T-helper 2 cell treated with Interferon-gamma antibody and Interleukin-4, amounts not matched to agents 5 μg/mL and 100 μg/mL, for 36 hours (primary cell): ENCODE data around the gene DCHS2.

Experiments used
- DNase-seq: peaks from one replicate; pipeline ENCODE4 v3.0.0; 2021; ENCODE audit warnings: low spot score
- H3K27ac Mint-ChIP-seq: one replicate; pipeline ENCODE4 v1.8.0; 2021; ENCODE audit warnings: mild to moderate bottlenecking, mixed read lengths
- H3K27me3 Mint-ChIP-seq: one replicate; pipeline ENCODE4 v1.8.0; 2021; ENCODE audit warnings: low read depth, mixed read lengths
- H3K36me3 Mint-ChIP-seq: one replicate; pipeline ENCODE4 v1.8.0; 2021; ENCODE audit warnings: low read depth, mixed read lengths
- H3K4me1 Mint-ChIP-seq: one replicate; pipeline ENCODE4 v1.8.0; 2021; ENCODE audit warnings: low read depth, mixed read lengths
- H3K4me3 Mint-ChIP-seq: one replicate; pipeline ENCODE4 v1.8.0; 2022; ENCODE audit warnings: mild to moderate bottlenecking, moderate library complexity, mixed read lengths
- H3K9me3 Mint-ChIP-seq: one replicate; pipeline ENCODE4 v1.8.0; 2021; ENCODE audit warnings: mixed read lengths

The DCHS2 gene

DNA sequence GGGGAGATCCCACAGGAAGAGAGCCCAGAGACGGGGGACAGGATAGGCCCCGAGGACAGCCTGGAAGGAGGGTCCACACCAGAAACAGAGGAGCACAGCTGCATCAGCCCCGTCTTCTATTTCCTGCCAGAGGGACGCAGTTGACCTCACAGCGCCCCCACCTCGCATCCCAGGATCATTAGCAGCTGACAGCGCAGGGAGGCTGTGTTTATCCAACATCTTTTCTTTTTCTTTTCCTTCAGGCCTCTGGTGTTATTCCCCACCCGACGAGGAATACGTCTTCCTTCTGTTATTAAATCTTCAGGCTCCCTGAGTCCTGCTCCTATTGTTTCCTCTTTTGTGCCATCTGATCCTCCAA lies 75.4 kb downstream of the DCHS2 start:
- no peaks in the 10 kb centered on the region for H3K36me3 Mint-ChIP-seq
- no peaks in the 10 kb centered on the region for H3K9me3 Mint-ChIP-seq
- H3K4me3 Mint-ChIP-seq: peak overlapping the region; percentile 39
- peaks cover 28% of the 10 kb centered on the region for H3K27me3 Mint-ChIP-seq
- no peak for DNase-seq
- no peak overlapping the region for H3K27ac Mint-ChIP-seq
- peaks cover 9% of the 10 kb centered on the region for H3K4me1 Mint-ChIP-seq

DNA sequence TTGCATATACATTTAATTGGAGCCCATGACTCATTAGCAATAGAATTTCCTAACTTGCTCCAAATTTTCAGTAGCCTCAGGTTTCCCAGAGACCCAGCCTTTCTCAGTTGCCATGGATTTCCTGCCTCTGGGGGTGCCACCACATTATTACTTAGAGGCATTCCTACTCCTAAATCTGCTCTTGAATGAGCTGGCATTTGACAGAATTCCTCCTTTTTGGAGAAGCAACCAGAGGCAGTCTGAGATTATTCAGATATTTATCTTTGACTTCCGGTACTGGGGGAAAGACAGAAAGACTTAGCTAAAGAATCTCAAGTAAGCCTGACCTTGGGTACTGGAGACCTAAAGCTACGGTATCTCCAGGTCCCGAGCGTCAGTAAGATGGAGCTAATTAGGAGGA lies 76.3 kb downstream of the DCHS2 start:
- peaks cover 9% of the 10 kb centered on the region for H3K4me1 Mint-ChIP-seq
- H3K4me3 Mint-ChIP-seq: no peak overlapping the region
- H3K27me3 Mint-ChIP-seq: peaks cover 28% of the 10 kb centered on the region
- no peak overlapping the region for H3K27ac Mint-ChIP-seq
- H3K36me3 Mint-ChIP-seq: no peaks in the 10 kb centered on the region
- no peaks in the 10 kb centered on the region for H3K9me3 Mint-ChIP-seq
- no peak for DNase-seq

- no peaks in the 10 kb centered on the region for H3K9me3 Mint-ChIP-seq
- no peak for DNase-seq
Observed at GRCh38 chr4:154414796-154415195, 76.8 kb downstream of the DCHS2 start.

GRCh38 chr4:154414371-154414770 lies 77.2 kb downstream of the DCHS2 start:
- Mint-ChIP-seq H3K36me3 (no peaks in the 10 kb centered on the region), H3K9me3 (no peaks in the 10 kb centered on the region), H3K27ac (no peak overlapping the region), H3K4me1 (peaks cover 9% of the 10 kb centered on the region), H3K27me3 (peaks cover 28% of the 10 kb centered on the region), H3K4me3 (no peak overlapping the region)
- no peak for DNase-seq

More at GRCh38 chr4:154414796-154415195, 76.8 kb downstream of the DCHS2 start:
- no peaks in the 10 kb centered on the region for H3K36me3 Mint-ChIP-seq
- H3K27ac Mint-ChIP-seq: no peak overlapping the region
- H3K4me3 Mint-ChIP-seq: no peak overlapping the region
- peaks cover 28% of the 10 kb centered on the region for H3K27me3 Mint-ChIP-seq
- peaks cover 9% of the 10 kb centered on the region for H3K4me1 Mint-ChIP-seq

DNA sequence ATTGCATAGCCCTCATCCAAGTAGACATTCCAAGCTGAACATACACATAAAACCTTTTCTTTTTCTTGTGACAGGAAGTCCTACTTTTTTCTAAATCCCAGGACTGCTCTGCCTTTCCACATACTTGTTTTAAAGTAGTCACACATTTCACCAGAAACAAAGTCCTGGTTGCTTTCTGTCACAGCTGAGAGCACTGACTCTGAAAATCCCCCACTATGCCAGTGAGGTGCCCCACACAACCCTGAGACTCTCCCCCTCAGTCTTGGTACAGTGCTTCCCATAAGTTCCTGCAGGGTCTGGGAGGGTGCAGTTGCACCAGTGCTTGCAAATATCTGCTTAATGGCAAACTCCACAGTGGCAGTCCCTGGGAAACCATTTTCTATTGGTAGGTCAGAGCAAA lies 84.2 kb downstream of the DCHS2 start:
- no peak for DNase-seq
- H3K27me3 Mint-ChIP-seq: peaks cover 2% of the 10 kb centered on the region
- no peaks in the 10 kb centered on the region for H3K36me3 Mint-ChIP-seq
- no peak overlapping the region for H3K27ac Mint-ChIP-seq
- H3K9me3 Mint-ChIP-seq: no peaks in the 10 kb centered on the region
- H3K4me1 Mint-ChIP-seq: peaks cover 4% of the 10 kb centered on the region
- H3K4me3 Mint-ChIP-seq: no peak overlapping the region

DNA sequence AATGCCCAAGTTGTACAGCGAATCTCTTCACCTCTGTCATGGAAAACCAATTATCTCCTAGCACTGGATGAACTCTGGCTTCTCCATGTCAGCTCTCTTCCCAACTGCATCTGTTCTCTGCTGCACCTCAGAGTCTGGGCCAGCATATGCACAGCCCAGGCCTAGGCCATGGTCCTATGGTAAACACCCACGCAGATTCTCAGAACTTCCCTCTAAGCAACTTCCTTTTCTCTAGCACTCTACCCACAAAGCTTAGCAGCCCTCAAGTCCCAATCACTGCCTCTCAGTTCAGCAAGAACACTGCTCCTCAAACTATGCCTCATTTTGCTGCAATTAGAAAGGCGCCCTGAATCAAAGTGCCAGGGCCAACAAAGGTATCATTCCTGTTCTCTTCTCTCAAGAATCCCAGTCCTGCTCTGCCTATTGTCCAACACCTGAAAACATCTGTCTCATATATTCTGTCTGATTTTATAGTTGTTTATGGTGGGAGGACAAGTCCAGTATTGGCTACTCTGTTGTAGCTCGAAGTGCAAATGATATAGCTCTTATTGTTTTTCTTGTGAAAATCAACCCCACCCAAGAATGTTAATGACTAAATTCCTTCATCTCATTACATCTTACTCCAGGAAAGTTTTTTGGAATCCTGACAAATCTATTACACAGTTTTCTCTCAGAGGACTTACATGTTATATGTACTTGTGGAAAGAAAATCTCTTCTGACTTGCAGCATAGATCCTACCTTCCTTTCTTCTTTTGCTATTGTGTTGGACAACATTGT lies 85.4 kb downstream of the DCHS2 start:
- DNase-seq: no peak
- H3K36me3 Mint-ChIP-seq: no peaks in the 10 kb centered on the region
- no peak overlapping the region for H3K4me3 Mint-ChIP-seq
- H3K4me1 Mint-ChIP-seq: peaks cover 4% of the 10 kb centered on the region
- no peak overlapping the region for H3K27ac Mint-ChIP-seq
- no peaks in the 10 kb centered on the region for H3K9me3 Mint-ChIP-seq
- H3K27me3 Mint-ChIP-seq: peaks cover 2% of the 10 kb centered on the region

- DNase-seq: no peak
- Mint-ChIP-seq H3K4me3 (no peak overlapping the region), H3K4me1 (no peaks in the 10 kb centered on the region), H3K27me3 (peaks cover 3% of the 10 kb centered on the region), H3K36me3 (no peaks in the 10 kb centered on the region), H3K9me3 (no peaks in the 10 kb centered on the region), H3K27ac (no peak overlapping the region)
Observed at GRCh38 chr4:154399259-154399974, 92.2 kb downstream of the DCHS2 start.

DNA sequence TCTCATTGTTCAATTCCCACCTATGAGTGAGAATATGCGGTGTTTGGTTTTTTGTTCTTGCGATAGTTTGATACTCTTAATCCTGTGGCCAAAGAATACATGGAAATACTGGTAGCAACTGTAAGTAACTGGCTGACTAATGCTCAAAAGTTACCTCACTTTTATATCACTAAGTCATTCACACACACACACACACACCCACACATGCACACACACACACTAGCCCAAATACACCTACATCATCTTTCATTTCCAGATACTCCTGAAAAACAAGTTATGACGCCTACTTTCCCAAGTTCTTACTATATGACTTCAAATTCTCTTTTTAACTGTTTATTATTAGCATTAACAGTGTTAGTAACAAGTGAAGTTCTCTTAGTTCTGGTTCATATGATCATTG lies 101.3 kb downstream of the DCHS2 start:
- Mint-ChIP-seq H3K9me3 (no peaks in the 10 kb centered on the region), H3K27me3 (peaks cover 2% of the 10 kb centered on the region), H3K27ac (no peak overlapping the region), H3K4me3 (no peak overlapping the region), H3K4me1 (no peaks in the 10 kb centered on the region), H3K36me3 (no peaks in the 10 kb centered on the region)
- DNase-seq: no peak

GRCh38 chr4:154389148-154389547 lies 102.5 kb downstream of the DCHS2 start:
- Mint-ChIP-seq H3K9me3 (no peaks in the 10 kb centered on the region), H3K27ac (no peak overlapping the region), H3K27me3 (peaks cover 2% of the 10 kb centered on the region), H3K36me3 (no peaks in the 10 kb centered on the region), H3K4me1 (no peaks in the 10 kb centered on the region), H3K4me3 (no peak overlapping the region)
- no peak for DNase-seq

DNA sequence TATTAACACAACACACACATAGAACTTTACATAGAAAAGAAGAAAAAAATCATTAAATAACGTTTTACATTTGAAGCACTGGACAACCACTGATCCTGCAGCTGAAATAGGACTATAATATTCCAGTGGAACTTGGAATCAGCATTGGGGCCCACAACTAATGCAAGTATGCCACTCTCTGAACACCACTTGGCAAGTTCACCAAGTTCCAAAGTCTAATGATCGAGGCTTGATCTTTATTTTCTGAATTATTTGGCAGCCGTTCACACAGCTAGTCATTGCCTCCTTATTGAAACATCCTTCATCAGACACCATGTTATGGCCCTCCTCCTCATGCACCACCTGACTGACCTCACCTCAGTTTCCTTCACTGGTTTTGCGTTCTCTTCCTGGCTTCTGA lies 107.6 kb downstream of the DCHS2 start:
- no peak for DNase-seq
- no peak overlapping the region for H3K27ac Mint-ChIP-seq
- H3K4me3 Mint-ChIP-seq: no peak overlapping the region
- no peaks in the 10 kb centered on the region for H3K36me3 Mint-ChIP-seq
- H3K27me3 Mint-ChIP-seq: peaks cover 2% of the 10 kb centered on the region
- H3K9me3 Mint-ChIP-seq: no peaks in the 10 kb centered on the region
- H3K4me1 Mint-ChIP-seq: no peaks in the 10 kb centered on the region

DNA sequence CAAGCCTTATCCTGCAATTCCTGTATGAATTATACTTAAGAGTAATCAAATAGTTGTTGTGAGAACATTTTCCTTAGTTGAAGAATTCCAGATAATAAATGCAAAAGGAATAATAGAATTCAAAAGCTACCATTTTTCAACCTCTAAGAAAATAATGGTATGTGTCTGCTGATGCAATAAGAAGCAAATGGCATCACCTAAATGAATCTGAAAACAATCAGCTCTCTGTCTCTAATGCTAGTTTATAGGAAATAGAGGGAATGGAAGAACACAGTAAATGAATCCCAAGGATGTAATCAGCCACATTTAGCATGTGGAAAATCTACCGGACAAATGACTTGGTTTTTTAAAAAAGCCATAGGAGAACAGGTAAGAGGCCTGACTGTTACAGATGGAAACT lies 115.1 kb downstream of the DCHS2 start:
- no peaks in the 10 kb centered on the region for H3K4me1 Mint-ChIP-seq
- peaks cover 24% of the 10 kb centered on the region for H3K27me3 Mint-ChIP-seq
- H3K4me3 Mint-ChIP-seq: no peak overlapping the region
- no peaks in the 10 kb centered on the region for H3K9me3 Mint-ChIP-seq
- no peak for DNase-seq
- H3K27ac Mint-ChIP-seq: no peak overlapping the region
- no peaks in the 10 kb centered on the region for H3K36me3 Mint-ChIP-seq

GRCh38 chr4:154368060-154368459 lies 123.5 kb downstream of the DCHS2 start:
- no peaks in the 10 kb centered on the region for H3K9me3 Mint-ChIP-seq
- H3K36me3 Mint-ChIP-seq: no peaks in the 10 kb centered on the region
- peak overlapping the region; percentile 20 for H3K4me3 Mint-ChIP-seq
- no peak for DNase-seq
- peaks cover 22% of the 10 kb centered on the region for H3K27me3 Mint-ChIP-seq
- H3K4me1 Mint-ChIP-seq: peaks cover 12% of the 10 kb centered on the region
- H3K27ac Mint-ChIP-seq: no peak overlapping the region

DNA sequence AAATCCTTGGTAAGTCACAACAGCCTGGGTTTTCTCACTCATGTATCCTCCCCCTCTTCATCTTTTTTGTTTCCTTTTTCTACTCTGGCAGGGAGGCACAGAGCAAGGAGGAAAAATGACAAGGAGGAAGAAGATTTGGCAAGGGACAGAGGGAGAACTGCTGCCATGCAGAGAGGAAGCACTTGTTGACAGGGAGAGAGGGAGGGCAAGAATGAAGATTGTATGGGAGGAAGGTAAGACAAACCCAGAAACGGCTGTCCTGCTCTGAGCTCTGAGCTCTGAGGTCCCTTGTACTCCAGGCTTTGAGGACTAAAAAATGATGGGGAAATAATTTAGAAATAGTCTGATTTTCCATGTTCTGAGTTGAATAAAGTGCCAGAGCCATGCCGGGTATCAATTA lies 123.9 kb downstream of the DCHS2 start:
- H3K27ac Mint-ChIP-seq: peak overlapping the region; percentile 7
- peaks cover 24% of the 10 kb centered on the region for H3K27me3 Mint-ChIP-seq
- H3K36me3 Mint-ChIP-seq: no peaks in the 10 kb centered on the region
- no peaks in the 10 kb centered on the region for H3K9me3 Mint-ChIP-seq
- H3K4me1 Mint-ChIP-seq: peaks cover 12% of the 10 kb centered on the region
- DNase-seq: no peak
- peak overlapping the region; percentile 51 for H3K4me3 Mint-ChIP-seq

- peaks cover 14% of the 10 kb centered on the region for H3K4me1 Mint-ChIP-seq
- DNase-seq: no peak
- H3K27ac Mint-ChIP-seq: no peak overlapping the region
- H3K9me3 Mint-ChIP-seq: no peaks in the 10 kb centered on the region
- no peak overlapping the region for H3K4me3 Mint-ChIP-seq
- no peaks in the 10 kb centered on the region for H3K36me3 Mint-ChIP-seq
- H3K27me3 Mint-ChIP-seq: peaks cover 17% of the 10 kb centered on the region
Observed at GRCh38 chr4:154366956-154367355, 124.6 kb downstream of the DCHS2 start.
